Loucy (cell line): Measurements from ENCODE around the gene ELL.

Source experiments
- H2AFZ ChIP-seq: fragments of 200-600 bp; sonication (generic); 2 replicates; pipeline ENCODE4 v1.6.0; 2016; ENCODE audit warnings: antibody characterized with exemption, mild to moderate bottlenecking, low read length, moderate library complexity
- H3F3A ChIP-seq: fragments of 200-600 bp; 2 replicates; pipeline ENCODE4 v1.6.0; 2016; ENCODE audit warnings: antibody characterized with exemption, low read depth, mild to moderate bottlenecking
- H3K27me3 ChIP-seq: fragments of 200-600 bp; sonication (generic); 2 replicates; pipeline ENCODE4 v1.6.1; 2014; ENCODE audit warnings: low read length, mild to moderate bottlenecking; ENCODE audit not compliant: insufficient read depth, poor library complexity, severe bottlenecking
- H3K36me3 ChIP-seq: fragments of 200-600 bp; sonication (generic); 2 replicates; pipeline ENCODE4 v1.6.1; 2016; ENCODE audit warnings: low read length; ENCODE audit not compliant: insufficient read depth
- H3K4me1 ChIP-seq: fragments of 200-600 bp; sonication (generic); 2 replicates; pipeline ENCODE4 v1.5.1; 2014; ENCODE audit warnings: low read length, mild to moderate bottlenecking; ENCODE audit not compliant: insufficient read depth, poor library complexity, severe bottlenecking
- H3K4me2 ChIP-seq: fragments of 200-600 bp; sonication (generic); 2 replicates; pipeline ENCODE4 v1.6.0; 2014; ENCODE audit warnings: antibody characterized with exemption, low read length, low read depth, mild to moderate bottlenecking; ENCODE audit not compliant: poor library complexity, severe bottlenecking
- H3K4me3 ChIP-seq: fragments of 200-600 bp; sonication (generic); 2 replicates; pipeline ENCODE4 v1.5.1; 2014; ENCODE audit warnings: low read length, mild to moderate bottlenecking, mixed read lengths; ENCODE audit not compliant: poor library complexity, severe bottlenecking
- H3K79me2 ChIP-seq: fragments of 200-600 bp; sonication (generic); 2 replicates; pipeline ENCODE4 v1.6.1; 2014; ENCODE audit warnings: low read length; ENCODE audit not compliant: insufficient read depth
- H3K9ac ChIP-seq: fragments of 200-600 bp; sonication (generic); 2 replicates; pipeline ENCODE4 v1.6.0; 2014; ENCODE audit warnings: mild to moderate bottlenecking, low read depth, low read length, moderate library complexity; ENCODE audit not compliant: poor library complexity, severe bottlenecking
- H3K9me2 ChIP-seq: fragments of 200-600 bp; sonication (generic); replicated peaks from 2 replicates; pipeline ENCODE4 v1.6.1; 2016; ENCODE audit warnings: low read depth, low read length, mixed read lengths
- H3K9me3 ChIP-seq: fragments of 200-600 bp; sonication (generic); 2 replicates; pipeline ENCODE4 v1.6.1; 2014; ENCODE audit warnings: mild to moderate bottlenecking, antibody characterized with exemption, low read length, low read depth; ENCODE audit not compliant: insufficient read depth
- H4K20me1 ChIP-seq: fragments of 200-600 bp; sonication (generic); 2 replicates; pipeline ENCODE4 v1.6.0; 2014; ENCODE audit warnings: antibody characterized with exemption, low read length, mild to moderate bottlenecking; ENCODE audit not compliant: insufficient read depth, poor library complexity, severe bottlenecking
- EZH2phosphoT487 ChIP-seq: fragments of 200-600 bp; IDR thresholded peaks from 2 replicates; pipeline ENCODE4 v1.6.1; 2018; ENCODE audit warnings: antibody characterized with exemption, mild to moderate bottlenecking, moderate library complexity, borderline replicate concordance
- TF ChIP-seq, protein P1 (sequence below): fragments of 200-600 bp; sonication (generic); conservative IDR thresholded peaks from 2 replicates; pipeline ENCODE4 v1.5.1; 2014; ENCODE audit warnings: mild to moderate bottlenecking, antibody characterized with exemption, low read length

The ELL gene

DNA sequence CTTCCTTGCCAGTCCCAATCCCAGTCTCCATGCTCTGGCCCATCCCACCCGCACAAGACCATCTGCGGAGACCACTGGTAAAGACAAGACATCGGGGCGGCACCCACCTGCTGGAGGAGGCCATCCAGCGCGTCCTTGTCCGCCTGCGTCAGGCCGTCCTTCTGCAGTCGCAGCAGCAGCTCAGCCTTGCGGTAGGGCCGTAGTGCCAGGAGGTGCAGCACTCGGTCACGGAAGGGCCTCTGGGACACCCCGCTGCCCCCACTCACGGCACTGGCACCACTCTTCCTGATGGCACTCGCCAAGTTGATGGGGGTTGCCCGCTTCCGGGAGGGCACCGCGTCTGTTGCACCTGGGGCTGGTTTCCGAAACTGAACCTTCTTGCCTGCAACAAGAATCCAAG, 60.4 kb downstream of the ELL start:
- peaks cover 62% of the 10 kb centered on the region; the same call in 1 of the 2 replicates for H3K36me3 ChIP-seq
- H4K20me1 ChIP-seq: no peaks in the 10 kb centered on the region
- TF ChIP-seq EZH2phosphoT487: no peak
- TF ChIP-seq, protein P1, sequence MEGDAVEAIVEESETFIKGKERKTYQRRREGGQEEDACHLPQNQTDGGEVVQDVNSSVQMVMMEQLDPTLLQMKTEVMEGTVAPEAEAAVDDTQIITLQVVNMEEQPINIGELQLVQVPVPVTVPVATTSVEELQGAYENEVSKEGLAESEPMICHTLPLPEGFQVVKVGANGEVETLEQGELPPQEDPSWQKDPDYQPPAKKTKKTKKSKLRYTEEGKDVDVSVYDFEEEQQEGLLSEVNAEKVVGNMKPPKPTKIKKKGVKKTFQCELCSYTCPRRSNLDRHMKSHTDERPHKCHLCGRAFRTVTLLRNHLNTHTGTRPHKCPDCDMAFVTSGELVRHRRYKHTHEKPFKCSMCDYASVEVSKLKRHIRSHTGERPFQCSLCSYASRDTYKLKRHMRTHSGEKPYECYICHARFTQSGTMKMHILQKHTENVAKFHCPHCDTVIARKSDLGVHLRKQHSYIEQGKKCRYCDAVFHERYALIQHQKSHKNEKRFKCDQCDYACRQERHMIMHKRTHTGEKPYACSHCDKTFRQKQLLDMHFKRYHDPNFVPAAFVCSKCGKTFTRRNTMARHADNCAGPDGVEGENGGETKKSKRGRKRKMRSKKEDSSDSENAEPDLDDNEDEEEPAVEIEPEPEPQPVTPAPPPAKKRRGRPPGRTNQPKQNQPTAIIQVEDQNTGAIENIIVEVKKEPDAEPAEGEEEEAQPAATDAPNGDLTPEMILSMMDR: no peak
- H3K4me1 ChIP-seq: peaks cover 4% of the 10 kb centered on the region
- H3K4me3 ChIP-seq: no peak overlapping the region
- H3K9me2 ChIP-seq: no peaks in the 10 kb centered on the region
- no peak overlapping the region for H3K9ac ChIP-seq
- H2AFZ ChIP-seq: no peak overlapping the region
- H3K27me3 ChIP-seq: no peaks in the 10 kb centered on the region
- H3F3A ChIP-seq: no peaks in the 10 kb centered on the region
- no peaks in the 10 kb centered on the region for H3K9me3 ChIP-seq
- no peak overlapping the region for H3K4me2 ChIP-seq
- H3K79me2 ChIP-seq: peaks cover 8% of the 10 kb centered on the region; the same call in 1 of the 2 replicates

DNA sequence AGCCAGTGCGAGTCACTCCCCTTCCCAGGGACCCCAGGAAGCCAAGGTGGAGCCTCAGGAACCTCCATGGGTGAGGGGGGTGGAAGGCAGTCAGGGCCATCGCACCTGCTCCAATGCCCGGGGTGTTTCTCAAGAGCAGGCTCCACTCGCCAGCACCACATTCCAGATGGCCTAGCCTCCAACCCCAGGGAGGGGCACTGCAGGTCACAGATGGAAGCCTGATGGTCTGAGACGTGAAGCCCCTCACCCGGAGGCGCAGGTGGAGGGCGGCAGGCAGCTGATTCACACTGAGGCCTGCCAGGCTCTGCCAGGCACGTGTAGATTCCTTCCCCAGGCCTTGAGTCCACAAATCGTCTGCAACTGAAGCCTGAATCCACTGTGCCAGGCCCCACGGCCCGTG, 61.0 kb downstream of the ELL start:
- Histone ChIP-seq H4K20me1 (no peaks in the 10 kb centered on the region), H3K36me3 (peaks cover 67% of the 10 kb centered on the region; the same call in 1 of the 2 replicates), H3K4me1 (peaks cover 4% of the 10 kb centered on the region), H3K9ac (no peak overlapping the region), H3K79me2 (peaks cover 3% of the 10 kb centered on the region; the same call in 1 of the 2 replicates), H3K4me3 (no peak overlapping the region), H3K4me2 (no peak overlapping the region), H2AFZ (no peak overlapping the region), H3K9me2 (no peaks in the 10 kb centered on the region), H3K27me3 (no peaks in the 10 kb centered on the region), H3K9me3 (no peaks in the 10 kb centered on the region), H3F3A (no peaks in the 10 kb centered on the region)
- TF ChIP-seq, protein P1: no peak
- no peak for TF ChIP-seq EZH2phosphoT487

DNA sequence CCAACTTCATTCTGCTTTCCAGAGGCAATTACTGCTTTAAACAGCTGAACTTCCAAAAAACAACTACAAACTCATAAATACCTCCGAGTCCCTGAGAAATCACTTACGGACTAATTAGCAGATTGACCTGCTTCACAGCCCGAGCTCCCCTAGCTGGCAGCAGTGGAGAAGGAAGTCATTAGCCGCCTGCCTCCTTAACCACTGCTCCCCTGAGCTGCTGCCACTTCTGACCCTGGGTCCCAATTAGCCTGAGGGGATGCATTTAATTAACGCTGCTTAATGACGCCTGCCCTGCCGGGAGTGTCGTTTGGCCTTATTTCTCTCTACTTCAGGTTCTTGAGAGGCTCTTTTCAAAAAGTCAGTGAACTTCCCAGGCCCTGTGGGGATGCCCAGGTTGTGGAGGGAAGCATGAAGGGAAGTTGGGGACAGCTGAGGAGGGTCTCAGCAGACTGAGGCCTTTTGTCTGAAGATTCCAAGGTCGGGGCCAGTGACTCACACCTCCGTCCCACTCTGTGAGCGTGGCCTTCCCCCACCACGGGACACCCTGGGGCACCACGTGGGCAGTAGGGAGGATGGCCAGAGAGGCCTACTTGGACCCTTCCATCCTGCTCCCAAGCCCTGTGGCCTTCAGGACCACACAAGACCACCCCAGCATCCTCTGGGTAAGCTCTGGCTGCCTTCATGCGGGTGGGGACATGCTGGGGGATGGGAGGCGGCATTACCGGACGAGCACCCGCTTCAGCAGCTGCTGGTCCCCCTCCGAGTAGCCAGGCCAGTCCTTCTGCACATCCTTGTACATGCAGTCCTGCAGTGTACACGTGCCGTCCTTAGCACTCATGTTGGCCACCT, 64.2 kb downstream of the ELL start:
- H4K20me1 ChIP-seq: no peaks in the 10 kb centered on the region

More for the DNA sequence above, 64.2 kb downstream of the ELL start:
- Histone ChIP-seq H3K9ac (no peak overlapping the region), H3K4me1 (no peaks in the 10 kb centered on the region), H3K4me3 (no peak overlapping the region), H3K36me3 (peaks cover 60% of the 10 kb centered on the region; the same call in 1 of the 2 replicates), H3F3A (no peaks in the 10 kb centered on the region), H3K4me2 (no peak overlapping the region), H3K9me3 (no peaks in the 10 kb centered on the region), H3K79me2 (no peaks in the 10 kb centered on the region), H3K27me3 (no peaks in the 10 kb centered on the region), H2AFZ (no peak overlapping the region), H3K9me2 (no peaks in the 10 kb centered on the region)
- no peak for TF ChIP-seq EZH2phosphoT487
- TF ChIP-seq, protein P1: no peak
